ENCODE measurements around the gene INSIG1.

Gene INSIG1

GRCh38 chr7:155333346-155334234 lies 35.9 kb downstream of the INSIG1 start:
- DNase-seq = no peak

GRCh38 chr7:155336812-155337602 lies 39.3 kb downstream of the INSIG1 start:
- no peak for DNase-seq

- DNase-seq = no peak
Measured at GRCh38 chr7:155337946-155338631, 40.4 kb downstream of the INSIG1 start.

- no peak for DNase-seq
Measured at GRCh38 chr7:155338632-155339320, 41.1 kb downstream of the INSIG1 start.

- no peak for DNase-seq
Measured at GRCh38 chr7:155339474-155339873, 41.8 kb downstream of the INSIG1 start.

- DNase-seq = no peak
Measured at GRCh38 chr7:155340071-155340531, 42.4 kb downstream of the INSIG1 start.

- DNase-seq = no peak
Measured at GRCh38 chr7:155340721-155341120, 43.0 kb downstream of the INSIG1 start.

GRCh38 chr7:155341463-155341983 lies 43.8 kb downstream of the INSIG1 start:
- DNase-seq = no peak

- no peak for DNase-seq
Measured at GRCh38 chr7:155342313-155342712, 44.6 kb downstream of the INSIG1 start.

- DNase-seq = no peak
Measured at GRCh38 chr7:155343150-155343549, 45.5 kb downstream of the INSIG1 start.

- DNase-seq = no peak
Measured at GRCh38 chr7:155343661-155344121, 46.0 kb downstream of the INSIG1 start.

- DNase-seq = no peak
Measured at GRCh38 chr7:155344270-155344617, 46.6 kb downstream of the INSIG1 start.

GRCh38 chr7:155344618-155345433 lies 47.1 kb downstream of the INSIG1 start:
- peak; percentile 68 to 69 for DNase-seq

- DNase-seq = no peak
Measured at GRCh38 chr7:155345490-155345889, 47.8 kb downstream of the INSIG1 start.

GRCh38 chr7:155346285-155346684 lies 48.6 kb downstream of the INSIG1 start:
- no peak for DNase-seq

- no peak for DNase-seq
Measured at GRCh38 chr7:155348806-155349205, 51.1 kb downstream of the INSIG1 start.

GRCh38 chr7:155349601-155350331 lies 52.1 kb downstream of the INSIG1 start:
- DNase-seq = no peak

GRCh38 chr7:155351120-155351870 lies 53.6 kb downstream of the INSIG1 start:
- no peak for DNase-seq

- no peak for DNase-seq
Measured at GRCh38 chr7:155352076-155352752, 54.5 kb downstream of the INSIG1 start.

All from NCI-H187 (cell line).